K562 (cell line): Measurements from ENCODE around the gene SLC35E1. TPM values are rescaled to one million over a fixed set of nuclear protein-coding genes. Genes with fewer than 3 reads are reported as not detected.

Experiments
- CHCHD3 ChIP-seq: fragments of 250-450 bp; sonication (Bioruptor Pico); IDR thresholded peaks from 2 replicates; pipeline ENCODE4 v2.1.2; 2022; ENCODE audit warnings: mild to moderate bottlenecking
- ESRRA ChIP-seq: fragments of 450-650 bp; IDR thresholded peaks from 2 replicates; pipeline ENCODE4 v1.6.1; 2014; ENCODE audit warnings: low read depth, mild to moderate bottlenecking, moderate library complexity, borderline replicate concordance
- ETS2 ChIP-seq: IDR thresholded peaks from 2 replicates; pipeline ENCODE4 v1.6.1; 2016; ENCODE audit warnings: borderline replicate concordance, missing genetic modification characterization, mild to moderate bottlenecking, moderate library complexity, missing compliant biosample characterization; ENCODE audit not compliant: poor library complexity, severe bottlenecking
- HDAC8 ChIP-seq: fragments of 450-650 bp; IDR thresholded peaks from 2 replicates; pipeline ENCODE4 v1.6.1; 2016; ENCODE audit warnings: mild to moderate bottlenecking, missing genetic modification characterization, moderate library complexity, missing compliant biosample characterization
- HNRNPLL ChIP-seq: fragments of 200-400 bp; formaldehyde crosslinking; IDR thresholded peaks from 2 replicates; pipeline ENCODE4 v1.6.1; 2017; ENCODE audit warnings: low read length, low read depth, mild to moderate bottlenecking; ENCODE audit not compliant: poor library complexity, severe bottlenecking
- HSF4 ChIP-seq: fragments of 250-450 bp; sonication (Bioruptor Pico); IDR thresholded peaks from 2 replicates; pipeline ENCODE4 v2.1.2; 2022; ENCODE audit warnings: mild to moderate bottlenecking, moderate library complexity, borderline replicate concordance
- KAT7 ChIP-seq: sonication (generic); formaldehyde crosslinking; IDR thresholded peaks from 2 replicates; pipeline ENCODE4 v1.8.0; 2022; ENCODE audit warnings: missing genetic modification reagents, mild to moderate bottlenecking, borderline replicate concordance
- MED1 ChIP-seq: sonication (generic); formaldehyde crosslinking; IDR thresholded peaks from 2 replicates; pipeline ENCODE4 v1.8.1; 2023; ENCODE audit warnings: missing genetic modification reagents, borderline replicate concordance
- SLC30A9 ChIP-seq: fragments of 250-450 bp; sonication (Bioruptor Pico); IDR thresholded peaks from 2 replicates; pipeline ENCODE4 v1.8.0; 2022; ENCODE audit warnings: mild to moderate bottlenecking, moderate library complexity
- ZNF140 ChIP-seq: fragments of 250-450 bp; sonication (Bioruptor Pico); IDR thresholded peaks from 2 replicates; pipeline ENCODE4 v1.8.0; 2021; ENCODE audit warnings: moderate library complexity, mild to moderate bottlenecking, inconsistent platforms
- ZNF316 ChIP-seq: fragments of 450-650 bp; IDR thresholded peaks from 2 replicates; pipeline ENCODE4 v1.6.1; 2016
- ZNF639 ChIP-seq, 2 experiments: fragments of 200-800 bp in 1 of 2; sonication (Bioruptor generic) in 1 of 2; sonication (generic) in 1 of 2; formaldehyde crosslinking in 1 of 2; IDR thresholded peaks in 1 of 2; conservative IDR thresholded peaks in 1 of 2; 2 replicates each; pipeline versions ENCODE4 v1.5.0 to v1.6.1; 2016 to 2020; ENCODE audit warnings: missing compliant biosample characterization in 1 of 2, missing genetic modification characterization in 1 of 2, missing genetic modification reagents in 1 of 2
- ZSCAN32 ChIP-seq: fragments of 450-650 bp; formaldehyde crosslinking; IDR thresholded peaks from 2 replicates; pipeline ENCODE4 v1.4.0; 2020; ENCODE audit warnings: mild to moderate bottlenecking, moderate library complexity
- polyA plus RNA-seq, 8 experiments: library from polyadenylated mRNA; depleted of rRNA in 4 of 8; stranded (reverse) in 5 of 8; unstranded in 3 of 8; fragments of >200 nt; fragmentation: Nextera tagmentation in 2 of 8; fragmentation: Illumina TruSeq in 1 of 8; extraction: Ambion mirVana in 2 of 8; extraction: Trizol in 1 of 8; gene quantifications; 2 replicates each; pipeline versions ENCODE4 v1.2.1 to v1.2.3, GENCODE V29; 2011 to 2014; ENCODE audit warnings: inconsistent platforms in 1 of 8, missing spikeins in 1 of 8
- total RNA-seq, 7 experiments: library from RNA; depleted of rRNA in 6 of 7; stranded (reverse); fragments of >200 nt in 6 of 7; fragmentation: Illumina TruSeq in 2 of 7; extraction: Trizol in 2 of 7; gene quantifications; 2 replicates each; pipeline versions ENCODE4 v1.2.1 to v1.2.3, GENCODE V29; 2011 to 2021; ENCODE audit warnings: low replicate concordance in 1 of 7
- TF ChIP-seq, protein P1 (sequence below), 3 experiments: fragments of 200-800 bp in 1 of 3; sonication (Bioruptor generic) in 1 of 3; sonication (generic) in 1 of 3; formaldehyde crosslinking in 1 of 3; IDR thresholded peaks; 2 replicates each; pipeline versions ENCODE4 v1.6.1 to v1.8.0; 2016 to 2022; ENCODE audit warnings: mild to moderate bottlenecking in 2 of 3, missing compliant biosample characterization in 2 of 3, missing genetic modification characterization in 2 of 3, missing genetic modification reagents in 1 of 3
- TF ChIP-seq, protein P2 (sequence below): sonication (generic); formaldehyde crosslinking; IDR thresholded peaks from 2 replicates; pipeline ENCODE4 v1.8.0; 2022; ENCODE audit warnings: missing genetic modification reagents, mild to moderate bottlenecking, moderate library complexity, borderline replicate concordance
- TF ChIP-seq, protein P3 (sequence below): sonication (generic); formaldehyde crosslinking; IDR thresholded peaks from 2 replicates; pipeline ENCODE4 v1.8.1; 2023; ENCODE audit warnings: missing genetic modification reagents, mild to moderate bottlenecking, borderline replicate concordance

SLC35E1 gene
- total and polyA plus RNA-seq, 9 of the 15 experiments (the other 6 are each of a cell fraction or from before 2014, with no cell fraction given), result 15.0 to 40.1 (median 25.7) TPM

DNA sequence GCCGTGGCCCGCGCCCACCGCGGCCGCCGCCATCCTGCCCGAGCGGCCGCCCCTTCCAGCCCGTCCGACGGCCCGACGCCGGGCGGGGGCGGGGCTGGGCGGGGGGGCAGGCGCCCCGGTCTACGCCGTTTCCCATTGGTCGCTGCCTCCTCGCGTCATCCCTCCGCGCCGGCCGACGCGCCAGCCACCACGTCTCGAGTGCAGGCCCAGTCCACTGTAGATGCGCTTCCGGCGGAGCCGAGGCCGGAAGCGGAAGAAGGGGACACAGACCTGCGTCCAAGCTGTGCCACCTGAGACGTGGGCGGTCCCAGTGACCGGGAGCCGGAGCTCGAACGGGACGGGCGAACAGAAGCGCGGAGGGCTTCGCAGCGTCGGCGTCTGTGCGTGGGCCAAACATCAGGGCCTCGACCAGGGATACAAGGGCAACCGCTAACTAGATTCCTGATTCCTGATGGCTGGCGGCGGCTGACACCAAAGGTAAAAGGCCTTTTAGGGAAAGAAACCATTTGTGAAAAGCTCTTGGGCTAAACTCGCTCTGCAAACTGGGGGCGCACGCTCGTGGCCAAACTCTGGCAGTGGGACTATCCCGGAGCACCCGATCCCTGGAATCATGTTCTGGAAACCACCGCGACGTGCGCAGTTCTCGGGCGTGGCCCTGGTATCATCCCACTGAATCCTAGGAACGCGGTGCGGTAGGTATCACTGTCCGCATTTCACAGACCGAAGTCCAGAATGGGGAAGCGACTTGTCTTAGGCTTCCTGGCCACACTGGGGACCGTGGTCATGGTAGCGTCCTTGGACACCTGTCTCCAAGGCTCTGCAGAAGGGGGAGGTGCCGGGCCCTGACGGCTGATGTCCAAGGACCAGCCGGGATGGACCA is at the start of gene SLC35E1 (continued):
- TF ChIP-seq, protein P1, sequence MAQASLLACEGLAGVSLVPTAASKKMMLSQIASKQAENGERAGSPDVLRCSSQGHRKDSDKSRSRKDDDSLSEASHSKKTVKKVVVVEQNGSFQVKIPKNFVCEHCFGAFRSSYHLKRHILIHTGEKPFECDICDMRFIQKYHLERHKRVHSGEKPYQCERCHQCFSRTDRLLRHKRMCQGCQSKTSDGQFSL (CRISPR knock-in tag; IDR thresholded peaks at IDR 0.05), result peak; percentile 93
- TF ChIP-seq, protein P1 (tag; IDR thresholded peaks at IDR 0.05), result peak in 1 of 2 experiments; percentile 87; a peak in 2 of 4 replicates
- TF ChIP-seq KAT7 (CRISPR knock-in tag) (peak; percentile 91; the same call in 1 of the 2 replicates), ZNF639 (CRISPR knock-in tag; conservative IDR thresholded peaks at IDR 0.05 in 1 of 2, IDR thresholded peaks at IDR 0.05 in 1 of 2) (peak in 1 of 2 experiments; percentile 94; a peak in 2 of 4 replicates), MED1 (no peak), SLC30A9 (CRISPR knock-in tag) (no peak), HNRNPLL (peak; percentile 78), ZSCAN32 (peak; percentile 100), CHCHD3 (CRISPR knock-in tag) (no peak), ZNF316 (no peak), ETS2 (tag) (no peak), HSF4 (no peak), ESRRA (peak; percentile 14), HDAC8 (tag) (no peak), ZNF140 (CRISPR knock-in tag) (no peak)
- TF ChIP-seq, protein P2, sequence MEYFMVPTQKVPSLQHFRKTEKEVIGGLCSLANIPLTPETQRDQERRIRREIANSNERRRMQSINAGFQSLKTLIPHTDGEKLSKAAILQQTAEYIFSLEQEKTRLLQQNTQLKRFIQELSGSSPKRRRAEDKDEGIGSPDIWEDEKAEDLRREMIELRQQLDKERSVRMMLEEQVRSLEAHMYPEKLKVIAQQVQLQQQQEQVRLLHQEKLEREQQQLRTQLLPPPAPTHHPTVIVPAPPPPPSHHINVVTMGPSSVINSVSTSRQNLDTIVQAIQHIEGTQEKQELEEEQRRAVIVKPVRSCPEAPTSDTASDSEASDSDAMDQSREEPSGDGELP, result peak; percentile 96
- TF ChIP-seq, protein P3, sequence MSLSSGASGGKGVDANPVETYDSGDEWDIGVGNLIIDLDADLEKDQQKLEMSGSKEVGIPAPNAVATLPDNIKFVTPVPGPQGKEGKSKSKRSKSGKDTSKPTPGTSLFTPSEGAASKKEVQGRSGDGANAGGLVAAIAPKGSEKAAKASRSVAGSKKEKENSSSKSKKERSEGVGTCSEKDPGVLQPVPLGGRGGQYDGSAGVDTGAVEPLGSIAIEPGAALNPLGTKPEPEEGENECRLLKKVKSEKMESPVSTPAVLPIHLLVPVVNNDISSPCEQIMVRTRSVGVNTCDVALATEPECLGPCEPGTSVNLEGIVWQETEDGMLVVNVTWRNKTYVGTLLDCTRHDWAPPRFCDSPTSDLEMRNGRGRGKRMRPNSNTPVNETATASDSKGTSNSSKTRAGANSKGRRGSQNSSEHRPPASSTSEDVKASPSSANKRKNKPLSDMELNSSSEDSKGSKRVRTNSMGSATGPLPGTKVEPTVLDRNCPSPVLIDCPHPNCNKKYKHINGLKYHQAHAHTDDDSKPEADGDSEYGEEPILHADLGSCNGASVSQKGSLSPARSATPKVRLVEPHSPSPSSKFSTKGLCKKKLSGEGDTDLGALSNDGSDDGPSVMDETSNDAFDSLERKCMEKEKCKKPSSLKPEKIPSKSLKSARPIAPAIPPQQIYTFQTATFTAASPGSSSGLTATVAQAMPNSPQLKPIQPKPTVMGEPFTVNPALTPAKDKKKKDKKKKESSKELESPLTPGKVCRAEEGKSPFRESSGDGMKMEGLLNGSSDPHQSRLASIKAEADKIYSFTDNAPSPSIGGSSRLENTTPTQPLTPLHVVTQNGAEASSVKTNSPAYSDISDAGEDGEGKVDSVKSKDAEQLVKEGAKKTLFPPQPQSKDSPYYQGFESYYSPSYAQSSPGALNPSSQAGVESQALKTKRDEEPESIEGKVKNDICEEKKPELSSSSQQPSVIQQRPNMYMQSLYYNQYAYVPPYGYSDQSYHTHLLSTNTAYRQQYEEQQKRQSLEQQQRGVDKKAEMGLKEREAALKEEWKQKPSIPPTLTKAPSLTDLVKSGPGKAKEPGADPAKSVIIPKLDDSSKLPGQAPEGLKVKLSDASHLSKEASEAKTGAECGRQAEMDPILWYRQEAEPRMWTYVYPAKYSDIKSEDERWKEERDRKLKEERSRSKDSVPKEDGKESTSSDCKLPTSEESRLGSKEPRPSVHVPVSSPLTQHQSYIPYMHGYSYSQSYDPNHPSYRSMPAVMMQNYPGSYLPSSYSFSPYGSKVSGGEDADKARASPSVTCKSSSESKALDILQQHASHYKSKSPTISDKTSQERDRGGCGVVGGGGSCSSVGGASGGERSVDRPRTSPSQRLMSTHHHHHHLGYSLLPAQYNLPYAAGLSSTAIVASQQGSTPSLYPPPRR (CRISPR knock-in tag), result no peak
